Endothelial cell of coronary artery (primary cell): Measurements from ENCODE around the gene DUOX1. TPM values are rescaled to one million over a fixed set of nuclear protein-coding genes. Genes with fewer than 3 reads are reported as not detected.

Source experiments
- total RNA-seq: library from RNA; depleted of rRNA; stranded (reverse); fragments of >200 nt; gene quantifications from 2 replicates; pipeline ENCODE4 v1.2.3, GENCODE V29; 2014

DUOX1 gene
- not detected in 2 replicates for total RNA-seq

GRCh38 chr15:45129651-45130129, at the start of gene DUOX1, which contains the start of gene DUOXA1:
DUOX1 (plus strand) TSS chr15:45129994; CDS start chr15:45131967, 1,973 bp downstream.
DUOXA1 (minus strand) TSS chr15:45129879; CDS start chr15:45123014, 6,865 bp downstream.

GRCh38 chr15:45114076-45114750, 15.6 kb upstream of the DUOX1 start, which contains the start of the genes DUOX2 and DUOXA2:
DUOX2 (minus strand) TSS chr15:45114172; CDS start chr15:45113411, 761 bp downstream.
DUOXA2 (plus strand) TSS chr15:45114326; CDS start chr15:45114606, 280 bp downstream.

GRCh38 chr15:45187894-45188830, 58.4 kb downstream of the DUOX1 start, which contains the start of gene SHF:
SHF (minus strand) TSS chr15:45187966; CDS start chr15:45187951, 15 bp downstream.

Other genes starting within 250 kb of the DUOX1 start
- not detected in 2 replicates for gene TERB2, start 173.3 kb upstream of the DUOX1 start, total RNA-seq
- 14.2 and 14.7 TPM in 2 replicates for gene SORD, start 106.8 kb upstream of the DUOX1 start, total RNA-seq
- not detected in 2 replicates for gene DUOX2, start 15.8 kb upstream of the DUOX1 start, total RNA-seq
- not detected in 2 replicates for gene DUOXA2, start 15.7 kb upstream of the DUOX1 start, total RNA-seq
- not detected in 2 replicates for gene DUOXA1, start 115 bp upstream of the DUOX1 start, total RNA-seq
- gene SHF, start 58.0 kb downstream of the DUOX1 start, total RNA-seq = 1.8 TPM in 2 replicates
- not detected in 2 replicates for gene SLC28A2, start 122.2 kb downstream of the DUOX1 start, total RNA-seq
- 0.28 and 0.45 TPM in 2 replicates for gene GATM, start 248.6 kb downstream of the DUOX1 start, total RNA-seq